GM23338 (cell line): ENCODE data around the gene APOM. TPM values are rescaled to one million over a fixed set of nuclear protein-coding genes. Genes with fewer than 3 reads are reported as not detected.

Source experiments
- ATAC-seq: fragments of 200-7000 bp; cut with Tn5 transposase; 3 replicates; pipeline ENCODE4 v1.9.1; 2020
- DNase-seq: peaks from one replicate; pipeline ENCODE4 v3.0.0-alpha.2; 2015; ENCODE audit warnings: low spot score
- H2AFZ ChIP-seq: fragments of 200-600 bp; sonication (generic); 2 replicates; pipeline ENCODE4 v1.8.0; 2016; ENCODE audit warnings: antibody characterized with exemption, mild to moderate bottlenecking, moderate library complexity
- H3F3A ChIP-seq: fragments of 200-600 bp; sonication (generic); replicated peaks from 2 replicates; pipeline ENCODE4 v1.8.0; 2017; ENCODE audit warnings: antibody characterized with exemption, mixed run types, low read depth
- H3K27ac ChIP-seq: fragments of 200-600 bp; sonication (generic); 2 replicates; pipeline ENCODE4 v1.6.1; 2016; ENCODE audit warnings: low read depth
- H3K27me3 ChIP-seq: fragments of 200-600 bp; sonication (generic); 2 replicates; pipeline ENCODE4 v1.8.0; 2016; ENCODE audit warnings: mild to moderate bottlenecking, mixed run types, moderate library complexity; ENCODE audit not compliant: insufficient read depth
- H3K36me3 ChIP-seq: fragments of 200-600 bp; sonication (generic); 2 replicates; pipeline ENCODE4 v1.8.0; 2016; ENCODE audit warnings: mild to moderate bottlenecking; ENCODE audit not compliant: insufficient read depth
- H3K4me1 ChIP-seq: fragments of 200-600 bp; sonication (generic); 2 replicates; pipeline ENCODE4 v1.8.0; 2016; ENCODE audit warnings: mild to moderate bottlenecking, moderate library complexity; ENCODE audit not compliant: insufficient read depth
- H3K4me2 ChIP-seq: fragments of 200-600 bp; sonication (generic); 2 replicates; pipeline ENCODE4 v1.7.1; 2017; ENCODE audit warnings: mixed run types
- H3K4me3 ChIP-seq: fragments of 200-600 bp; sonication (generic); 2 replicates; pipeline ENCODE4 v1.6.1; 2016; ENCODE audit warnings: mixed run types
- H3K79me2 ChIP-seq: fragments of 200-600 bp; sonication (generic); replicated peaks from 2 replicates; pipeline ENCODE4 v1.8.0; 2017; ENCODE audit warnings: mild to moderate bottlenecking; ENCODE audit not compliant: insufficient read depth
- H3K9me2 ChIP-seq: fragments of 200-600 bp; sonication (generic); 2 replicates; pipeline ENCODE4 v1.8.0; 2017; ENCODE audit not compliant: insufficient read depth
- H4K20me1 ChIP-seq: fragments of 200-600 bp; sonication (generic); replicated peaks from 2 replicates; pipeline ENCODE4 v1.8.0; 2017; ENCODE audit warnings: mild to moderate bottlenecking; ENCODE audit not compliant: insufficient read depth
- H3K27ac Mint-ChIP-seq: 2 replicates; pipeline ENCODE4 v1.8.0; 2020; ENCODE audit warnings: inconsistent platforms, mild to moderate bottlenecking, moderate library complexity, mixed read lengths
- H3K27me3 Mint-ChIP-seq: 3 replicates; pipeline ENCODE4 v1.8.0; 2022; ENCODE audit warnings: low read depth, mild to moderate bottlenecking, moderate library complexity, mixed read lengths, inconsistent platforms; ENCODE audit not compliant: insufficient read depth, poor library complexity
- H3K36me3 Mint-ChIP-seq: 3 replicates; pipeline ENCODE4 v1.8.0; 2021; ENCODE audit warnings: low read depth, mild to moderate bottlenecking, inconsistent platforms, moderate library complexity, mixed read lengths
- H3K4me1 Mint-ChIP-seq: 3 replicates; pipeline ENCODE4 v1.8.0; 2020; ENCODE audit warnings: mild to moderate bottlenecking, inconsistent platforms, mixed read lengths
- H3K4me3 Mint-ChIP-seq: 3 replicates; pipeline ENCODE4 v1.8.0; 2021; ENCODE audit warnings: moderate library complexity, mild to moderate bottlenecking, inconsistent platforms, mixed read lengths
- H3K9me3 Mint-ChIP-seq: 3 replicates; pipeline ENCODE4 v1.8.0; 2020; ENCODE audit warnings: moderate library complexity, mild to moderate bottlenecking, inconsistent platforms, mixed read lengths
- CREB1 ChIP-seq: fragments of 250-450 bp; sonication (Bioruptor Pico); IDR thresholded peaks from 2 replicates; pipeline ENCODE4 v1.5.0; 2020; ENCODE audit warnings: low read depth, mild to moderate bottlenecking, moderate library complexity
- CTCF ChIP-seq, 2 experiments: fragments of 200-600 bp in 1 of 2; sonication (generic) in 1 of 2; conservative IDR thresholded peaks; 2 replicates each; pipeline versions ENCODE4 v1.5.1 to v1.6.1; 2016 to 2017; ENCODE audit warnings: antibody characterized with exemption in 2 of 2, low read depth in 2 of 2, mild to moderate bottlenecking in 2 of 2, moderate library complexity in 1 of 2
- EZH2 ChIP-seq: fragments of 200-600 bp; sonication (generic); IDR thresholded peaks from one replicate; pipeline ENCODE4 v1.8.0; 2017; ENCODE audit warnings: antibody characterized with exemption, mild to moderate bottlenecking, low read depth; ENCODE audit not compliant: unreplicated experiment
- EZH2phosphoT487 ChIP-seq: fragments of 200-600 bp; sonication (generic); IDR thresholded peaks from one replicate; pipeline ENCODE4 v1.8.1; 2018; ENCODE audit warnings: antibody characterized with exemption; ENCODE audit not compliant: unreplicated experiment
- JUNB ChIP-seq: IDR thresholded peaks from one replicate; pipeline ENCODE4 v1.6.1; 2016; ENCODE audit warnings: antibody characterized with exemption; ENCODE audit not compliant: unreplicated experiment
- NANOG ChIP-seq: IDR thresholded peaks from 2 replicates; pipeline ENCODE4 v1.6.1; 2016; ENCODE audit warnings: antibody characterized with exemption, borderline replicate concordance
- POLR2AphosphoS5 ChIP-seq: IDR thresholded peaks from 2 replicates; pipeline ENCODE4 v1.6.1; 2016; ENCODE audit warnings: antibody characterized with exemption, low read depth
- STAT1 ChIP-seq: IDR thresholded peaks from one replicate; pipeline ENCODE4 v1.6.1; 2016; ENCODE audit warnings: antibody characterized with exemption; ENCODE audit not compliant: unreplicated experiment
- ZNF114 ChIP-seq: fragments of 250-450 bp; sonication (Bioruptor Pico); IDR thresholded peaks from 2 replicates; pipeline ENCODE4 v1.5.0; 2020; ENCODE audit warnings: mild to moderate bottlenecking, moderate library complexity
- ZNF331 ChIP-seq: fragments of 250-450 bp; sonication (Bioruptor Pico); IDR thresholded peaks from 2 replicates; pipeline ENCODE4 v1.5.0; 2020; ENCODE audit warnings: low read depth, mild to moderate bottlenecking, moderate library complexity
- polyA plus RNA-seq: library from polyadenylated mRNA; unstranded; fragments of >200 nt; fragmentation: Nextera tagmentation; extraction: Ambion mirVana; gene quantifications from 2 replicates; pipeline ENCODE4 v1.2.1, GENCODE V29; 2016
- total RNA-seq: library from RNA; depleted of rRNA; stranded (reverse); fragments of >200 nt; shearing (Covaris generic); gene quantifications from 2 replicates; pipeline ENCODE4 v1.2.3, GENCODE V29; 2014
- TF ChIP-seq, protein P1 (sequence below): fragments of 250-450 bp; sonication (Bioruptor Pico); IDR thresholded peaks from 2 replicates; pipeline ENCODE4 v1.5.0; 2020; ENCODE audit warnings: mild to moderate bottlenecking, moderate library complexity
- TF ChIP-seq, protein P2 (sequence below): IDR thresholded peaks from one replicate; pipeline ENCODE4 v1.6.1; 2018; ENCODE audit warnings: antibody characterized with exemption; ENCODE audit not compliant: unreplicated experiment
- TF ChIP-seq, protein P3 (sequence below): IDR thresholded peaks from 2 replicates; pipeline ENCODE4 v1.6.1; 2016; ENCODE audit warnings: antibody characterized with exemption

Gene APOM
- total and polyA plus RNA-seq, 2 experiments from 2014 or later, result 1.2 to 10.7 TPM

GRCh38 chr6:31692353-31692752 lies 36.7 kb downstream of the APOM start:
- Mint-ChIP-seq H3K4me1 (no peaks in the 10 kb centered on the region), H3K27me3 (peaks cover 3% of the 10 kb centered on the region), H3K4me3 (no peak overlapping the region), H3K27ac (no peak overlapping the region), H3K36me3 (peaks cover 22% of the 10 kb centered on the region), H3K9me3 (no peaks in the 10 kb centered on the region)
- H4K20me1 ChIP-seq, result no peaks in the 10 kb centered on the region
- H3K4me1 ChIP-seq, result no peaks in the 10 kb centered on the region
- TF ChIP-seq, protein P1, sequence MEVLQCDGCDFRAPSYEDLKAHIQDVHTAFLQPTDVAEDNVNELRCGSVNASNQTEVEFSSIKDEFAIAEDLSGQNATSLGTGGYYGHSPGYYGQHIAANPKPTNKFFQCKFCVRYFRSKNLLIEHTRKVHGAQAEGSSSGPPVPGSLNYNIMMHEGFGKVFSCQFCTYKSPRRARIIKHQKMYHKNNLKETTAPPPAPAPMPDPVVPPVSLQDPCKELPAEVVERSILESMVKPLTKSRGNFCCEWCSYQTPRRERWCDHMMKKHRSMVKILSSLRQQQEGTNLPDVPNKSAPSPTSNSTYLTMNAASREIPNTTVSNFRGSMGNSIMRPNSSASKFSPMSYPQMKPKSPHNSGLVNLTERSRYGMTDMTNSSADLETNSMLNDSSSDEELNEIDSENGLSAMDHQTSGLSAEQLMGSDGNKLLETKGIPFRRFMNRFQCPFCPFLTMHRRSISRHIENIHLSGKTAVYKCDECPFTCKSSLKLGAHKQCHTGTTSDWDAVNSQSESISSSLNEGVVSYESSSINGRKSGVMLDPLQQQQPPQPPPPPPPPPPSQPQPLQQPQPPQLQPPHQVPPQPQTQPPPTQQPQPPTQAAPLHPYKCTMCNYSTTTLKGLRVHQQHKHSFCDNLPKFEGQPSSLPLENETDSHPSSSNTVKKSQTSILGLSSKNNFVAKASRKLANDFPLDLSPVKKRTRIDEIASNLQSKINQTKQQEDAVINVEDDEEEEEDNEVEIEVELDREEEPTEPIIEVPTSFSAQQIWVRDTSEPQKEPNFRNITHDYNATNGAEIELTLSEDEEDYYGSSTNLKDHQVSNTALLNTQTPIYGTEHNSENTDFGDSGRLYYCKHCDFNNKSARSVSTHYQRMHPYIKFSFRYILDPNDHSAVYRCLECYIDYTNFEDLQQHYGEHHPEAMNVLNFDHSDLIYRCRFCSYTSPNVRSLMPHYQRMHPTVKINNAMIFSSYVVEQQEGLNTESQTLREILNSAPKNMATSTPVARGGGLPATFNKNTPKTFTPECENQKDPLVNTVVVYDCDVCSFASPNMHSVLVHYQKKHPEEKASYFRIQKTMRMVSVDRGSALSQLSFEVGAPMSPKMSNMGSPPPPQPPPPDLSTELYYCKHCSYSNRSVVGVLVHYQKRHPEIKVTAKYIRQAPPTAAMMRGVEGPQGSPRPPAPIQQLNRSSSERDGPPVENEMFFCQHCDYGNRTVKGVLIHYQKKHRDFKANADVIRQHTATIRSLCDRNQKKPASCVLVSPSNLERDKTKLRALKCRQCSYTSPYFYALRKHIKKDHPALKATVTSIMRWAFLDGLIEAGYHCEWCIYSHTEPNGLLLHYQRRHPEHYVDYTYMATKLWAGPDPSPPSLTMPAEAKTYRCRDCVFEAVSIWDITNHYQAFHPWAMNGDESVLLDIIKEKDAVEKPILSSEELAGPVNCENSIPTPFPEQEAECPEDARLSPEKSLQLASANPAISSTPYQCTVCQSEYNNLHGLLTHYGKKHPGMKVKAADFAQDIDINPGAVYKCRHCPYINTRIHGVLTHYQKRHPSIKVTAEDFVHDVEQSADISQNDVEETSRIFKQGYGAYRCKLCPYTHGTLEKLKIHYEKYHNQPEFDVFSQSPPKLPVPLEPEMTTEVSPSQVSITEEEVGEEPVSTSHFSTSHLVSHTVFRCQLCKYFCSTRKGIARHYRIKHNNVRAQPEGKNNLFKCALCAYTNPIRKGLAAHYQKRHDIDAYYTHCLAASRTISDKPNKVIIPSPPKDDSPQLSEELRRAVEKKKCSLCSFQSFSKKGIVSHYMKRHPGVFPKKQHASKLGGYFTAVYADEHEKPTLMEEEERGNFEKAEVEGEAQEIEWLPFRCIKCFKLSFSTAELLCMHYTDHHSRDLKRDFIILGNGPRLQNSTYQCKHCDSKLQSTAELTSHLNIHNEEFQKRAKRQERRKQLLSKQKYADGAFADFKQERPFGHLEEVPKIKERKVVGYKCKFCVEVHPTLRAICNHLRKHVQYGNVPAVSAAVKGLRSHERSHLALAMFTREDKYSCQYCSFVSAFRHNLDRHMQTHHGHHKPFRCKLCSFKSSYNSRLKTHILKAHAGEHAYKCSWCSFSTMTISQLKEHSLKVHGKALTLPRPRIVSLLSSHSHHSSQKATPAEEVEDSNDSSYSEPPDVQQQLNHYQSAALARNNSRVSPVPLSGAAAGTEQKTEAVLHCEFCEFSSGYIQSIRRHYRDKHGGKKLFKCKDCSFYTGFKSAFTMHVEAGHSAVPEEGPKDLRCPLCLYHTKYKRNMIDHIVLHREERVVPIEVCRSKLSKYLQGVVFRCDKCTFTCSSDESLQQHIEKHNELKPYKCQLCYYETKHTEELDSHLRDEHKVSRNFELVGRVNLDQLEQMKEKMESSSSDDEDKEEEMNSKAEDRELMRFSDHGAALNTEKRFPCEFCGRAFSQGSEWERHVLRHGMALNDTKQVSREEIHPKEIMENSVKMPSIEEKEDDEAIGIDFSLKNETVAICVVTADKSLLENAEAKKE (CRISPR knock-in tag), result no peak
- TF ChIP-seq ZNF114 (CRISPR knock-in tag), result no peak
- no peak for TF ChIP-seq NANOG
- TF ChIP-seq ZNF331 (CRISPR knock-in tag), result no peak
- no peak for TF ChIP-seq POLR2AphosphoS5
- TF ChIP-seq CTCF (conservative IDR thresholded peaks at IDR 0.05; ENCODE audit: low read depth in 2 of 2), result no peak
- TF ChIP-seq EZH2, result no peak
- no peak for TF ChIP-seq JUNB
- TF ChIP-seq, protein P2, sequence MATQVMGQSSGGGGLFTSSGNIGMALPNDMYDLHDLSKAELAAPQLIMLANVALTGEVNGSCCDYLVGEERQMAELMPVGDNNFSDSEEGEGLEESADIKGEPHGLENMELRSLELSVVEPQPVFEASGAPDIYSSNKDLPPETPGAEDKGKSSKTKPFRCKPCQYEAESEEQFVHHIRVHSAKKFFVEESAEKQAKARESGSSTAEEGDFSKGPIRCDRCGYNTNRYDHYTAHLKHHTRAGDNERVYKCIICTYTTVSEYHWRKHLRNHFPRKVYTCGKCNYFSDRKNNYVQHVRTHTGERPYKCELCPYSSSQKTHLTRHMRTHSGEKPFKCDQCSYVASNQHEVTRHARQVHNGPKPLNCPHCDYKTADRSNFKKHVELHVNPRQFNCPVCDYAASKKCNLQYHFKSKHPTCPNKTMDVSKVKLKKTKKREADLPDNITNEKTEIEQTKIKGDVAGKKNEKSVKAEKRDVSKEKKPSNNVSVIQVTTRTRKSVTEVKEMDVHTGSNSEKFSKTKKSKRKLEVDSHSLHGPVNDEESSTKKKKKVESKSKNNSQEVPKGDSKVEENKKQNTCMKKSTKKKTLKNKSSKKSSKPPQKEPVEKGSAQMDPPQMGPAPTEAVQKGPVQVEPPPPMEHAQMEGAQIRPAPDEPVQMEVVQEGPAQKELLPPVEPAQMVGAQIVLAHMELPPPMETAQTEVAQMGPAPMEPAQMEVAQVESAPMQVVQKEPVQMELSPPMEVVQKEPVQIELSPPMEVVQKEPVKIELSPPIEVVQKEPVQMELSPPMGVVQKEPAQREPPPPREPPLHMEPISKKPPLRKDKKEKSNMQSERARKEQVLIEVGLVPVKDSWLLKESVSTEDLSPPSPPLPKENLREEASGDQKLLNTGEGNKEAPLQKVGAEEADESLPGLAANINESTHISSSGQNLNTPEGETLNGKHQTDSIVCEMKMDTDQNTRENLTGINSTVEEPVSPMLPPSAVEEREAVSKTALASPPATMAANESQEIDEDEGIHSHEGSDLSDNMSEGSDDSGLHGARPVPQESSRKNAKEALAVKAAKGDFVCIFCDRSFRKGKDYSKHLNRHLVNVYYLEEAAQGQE, result no peak
- no peak for TF ChIP-seq CREB1 (CRISPR knock-in tag)
- TF ChIP-seq, protein P3, sequence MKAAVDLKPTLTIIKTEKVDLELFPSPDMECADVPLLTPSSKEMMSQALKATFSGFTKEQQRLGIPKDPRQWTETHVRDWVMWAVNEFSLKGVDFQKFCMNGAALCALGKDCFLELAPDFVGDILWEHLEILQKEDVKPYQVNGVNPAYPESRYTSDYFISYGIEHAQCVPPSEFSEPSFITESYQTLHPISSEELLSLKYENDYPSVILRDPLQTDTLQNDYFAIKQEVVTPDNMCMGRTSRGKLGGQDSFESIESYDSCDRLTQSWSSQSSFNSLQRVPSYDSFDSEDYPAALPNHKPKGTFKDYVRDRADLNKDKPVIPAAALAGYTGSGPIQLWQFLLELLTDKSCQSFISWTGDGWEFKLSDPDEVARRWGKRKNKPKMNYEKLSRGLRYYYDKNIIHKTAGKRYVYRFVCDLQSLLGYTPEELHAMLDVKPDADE, result no peak
- TF ChIP-seq STAT1, result no peak
- TF ChIP-seq EZH2phosphoT487, result no peak
- no peaks in the 10 kb centered on the region for H3F3A ChIP-seq
- no peak overlapping the region for H3K4me2 ChIP-seq
- no peak overlapping the region for H2AFZ ChIP-seq
- no peak overlapping the region for H3K4me3 ChIP-seq
- no peak for ATAC-seq
- DNase-seq, result no peak
- H3K27ac ChIP-seq, result no peak overlapping the region
- H3K9me2 ChIP-seq, result no peaks in the 10 kb centered on the region
- peaks cover 6% of the 10 kb centered on the region; the same call in 1 of the 2 replicates for H3K36me3 ChIP-seq
- H3K27me3 ChIP-seq, result no peaks in the 10 kb centered on the region
- H3K79me2 ChIP-seq, result no peaks in the 10 kb centered on the region
